Measurements from ENCODE around the gene BCL7B.

Gene BCL7B

GRCh38 chr7:73487486-73487885 lies 70.0 kb downstream of the BCL7B start:
- no peak for DNase-seq
